Measurements from ENCODE around the gene IL34.

The IL34 gene

GRCh38 chr16:70646260-70647241 lies at the start of gene IL34:
Gene IL34, plus strand, starts transcription at chr16:70646559. Its CDS starts 389 bp downstream, at chr16:70646948.
- TF ChIP-seq, protein P1, sequence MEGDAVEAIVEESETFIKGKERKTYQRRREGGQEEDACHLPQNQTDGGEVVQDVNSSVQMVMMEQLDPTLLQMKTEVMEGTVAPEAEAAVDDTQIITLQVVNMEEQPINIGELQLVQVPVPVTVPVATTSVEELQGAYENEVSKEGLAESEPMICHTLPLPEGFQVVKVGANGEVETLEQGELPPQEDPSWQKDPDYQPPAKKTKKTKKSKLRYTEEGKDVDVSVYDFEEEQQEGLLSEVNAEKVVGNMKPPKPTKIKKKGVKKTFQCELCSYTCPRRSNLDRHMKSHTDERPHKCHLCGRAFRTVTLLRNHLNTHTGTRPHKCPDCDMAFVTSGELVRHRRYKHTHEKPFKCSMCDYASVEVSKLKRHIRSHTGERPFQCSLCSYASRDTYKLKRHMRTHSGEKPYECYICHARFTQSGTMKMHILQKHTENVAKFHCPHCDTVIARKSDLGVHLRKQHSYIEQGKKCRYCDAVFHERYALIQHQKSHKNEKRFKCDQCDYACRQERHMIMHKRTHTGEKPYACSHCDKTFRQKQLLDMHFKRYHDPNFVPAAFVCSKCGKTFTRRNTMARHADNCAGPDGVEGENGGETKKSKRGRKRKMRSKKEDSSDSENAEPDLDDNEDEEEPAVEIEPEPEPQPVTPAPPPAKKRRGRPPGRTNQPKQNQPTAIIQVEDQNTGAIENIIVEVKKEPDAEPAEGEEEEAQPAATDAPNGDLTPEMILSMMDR (conservative IDR thresholded peaks at IDR 0.05; ENCODE audit: control insufficient read depth, insufficient read depth, low read depth, low read length): no peak
- DNase-seq (ENCODE audit: low read depth): peak; percentile 10

GRCh38 chr16:70597135-70597835 lies 49.1 kb upstream of the IL34 start:
- H3K4me3 ChIP-seq (ENCODE audit: control insufficient read depth, low read depth, low read length): no peak overlapping the region
- TF ChIP-seq, protein P1 (conservative IDR thresholded peaks at IDR 0.05; ENCODE audit: control insufficient read depth, insufficient read depth, low read depth, low read length): no peak
- no peak for DNase-seq (ENCODE audit: low read depth)

More at GRCh38 chr16:70646260-70647241, at the start of gene IL34:
- H3K4me3 ChIP-seq (ENCODE audit: control insufficient read depth, low read depth, low read length): no peak within 1 kb of the TSS

DNA sequence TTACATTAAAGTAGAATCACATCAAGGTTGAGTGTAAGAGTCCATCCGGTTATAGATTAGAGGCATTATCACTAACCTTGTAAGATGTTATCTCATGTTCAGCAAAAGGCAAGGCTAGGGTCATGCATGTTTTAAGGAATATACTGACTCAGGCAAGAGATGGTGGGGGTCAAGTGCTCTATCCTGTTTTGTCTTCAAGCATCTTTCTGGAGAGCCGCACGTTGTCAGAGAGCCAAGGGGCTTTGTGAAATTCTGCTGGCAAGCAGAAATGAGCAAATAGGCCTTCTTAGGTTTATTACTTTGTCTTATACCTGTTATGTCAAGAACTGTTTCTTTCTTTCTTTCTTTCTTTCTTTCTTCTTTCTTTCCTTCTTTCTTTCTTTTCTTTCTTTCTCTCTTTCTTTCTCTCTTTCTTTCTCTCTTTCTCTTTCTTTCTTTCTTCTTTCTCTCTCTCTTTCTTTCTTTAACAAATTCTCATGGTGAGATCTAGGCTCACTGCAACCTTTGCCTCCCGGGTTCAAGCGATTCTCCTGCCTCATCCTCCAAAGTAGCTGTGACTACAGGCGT lies 47.3 kb upstream of the IL34 start:
- H3K4me3 ChIP-seq (ENCODE audit: control insufficient read depth, low read depth, low read length): no peak overlapping the region
- TF ChIP-seq, protein P1 (conservative IDR thresholded peaks at IDR 0.05; ENCODE audit: control insufficient read depth, insufficient read depth, low read depth, low read length): no peak
- no peak for DNase-seq (ENCODE audit: low read depth)

- DNase-seq (ENCODE audit: low read depth): no peak
- no peak overlapping the region for H3K4me3 ChIP-seq (ENCODE audit: control insufficient read depth, low read depth, low read length)
- TF ChIP-seq, protein P1 (conservative IDR thresholded peaks at IDR 0.05; ENCODE audit: control insufficient read depth, insufficient read depth, low read depth, low read length): no peak
Measured at GRCh38 chr16:70600730-70601129, 45.6 kb upstream of the IL34 start.

GRCh38 chr16:70601576-70602575 lies 44.5 kb upstream of the IL34 start:
- TF ChIP-seq, protein P1 (conservative IDR thresholded peaks at IDR 0.05; ENCODE audit: control insufficient read depth, insufficient read depth, low read depth, low read length): no peak
- no peak overlapping the region for H3K4me3 ChIP-seq (ENCODE audit: control insufficient read depth, low read depth, low read length)
- no peak for DNase-seq (ENCODE audit: low read depth)
